ENCODE data around the gene SART1.
A peak's percentile ranks its signal among the peaks of the same experiment; 100 is the strongest.
"Not testable (repeated sequence)": the region's sequence is repeated elsewhere in the genome, so short reads cannot be mapped to it uniquely, and the experiment has no call there.

The SART1 gene

GRCh38 chr11:66020212-66020611 lies 58.7 kb downstream of the SART1 start:
- no peak for DNase-seq (ENCODE audit: low spot score)

- peak; percentile 20 for DNase-seq (ENCODE audit: low spot score)
Measured at GRCh38 chr11:66020618-66021357, 59.3 kb downstream of the SART1 start.

GRCh38 chr11:66022401-66023185 lies 61.1 kb downstream of the SART1 start:
- DNase-seq (ENCODE audit: low spot score): peak; percentile 74

- not testable (repeated sequence) for DNase-seq (ENCODE audit: low spot score)
Measured at GRCh38 chr11:66023186-66023440, 61.6 kb downstream of the SART1 start.

- no peak for DNase-seq (ENCODE audit: low spot score)
Measured at GRCh38 chr11:66026017-66026529, 64.5 kb downstream of the SART1 start, which contains the start of gene CATSPER1. Gene CATSPER1, minus strand, starts transcription at chr11:66026479. Its CDS starts 100 bp downstream, at chr11:66026379.
